DOHH2 (cell line): ENCODE results near the gene RABIF.

Experiments
- H3F3A ChIP-seq: fragments of 200-600 bp; sonication (generic), shearing (Covaris generic); 2 replicates; pipeline ENCODE4 v1.6.0; 2016; ENCODE audit warnings: antibody characterized with exemption, mild to moderate bottlenecking; ENCODE audit not compliant: control insufficient read depth, insufficient read depth
- H3K27ac ChIP-seq: fragments of 200-600 bp; sonication (generic); 2 replicates; pipeline ENCODE4 v1.5.1; 2014; ENCODE audit warnings: low read depth, mild to moderate bottlenecking, low read length, moderate library complexity
- H3K27me3 ChIP-seq: fragments of 200-600 bp; sonication (generic); 2 replicates; pipeline ENCODE4 v1.6.1; 2014; ENCODE audit warnings: mild to moderate bottlenecking, low read length, mixed read lengths; ENCODE audit not compliant: control insufficient read depth
- H3K36me3 ChIP-seq: fragments of 200-600 bp; sonication (generic); 2 replicates; pipeline ENCODE4 v1.6.1; 2014; ENCODE audit warnings: mild to moderate bottlenecking, low read length, moderate library complexity, mixed read lengths; ENCODE audit not compliant: control insufficient read depth
- H3K4me1 ChIP-seq: fragments of 200-600 bp; sonication (generic); 2 replicates; pipeline ENCODE4 v1.6.1; 2014; ENCODE audit warnings: mild to moderate bottlenecking, low read length, mixed read lengths; ENCODE audit not compliant: control insufficient read depth
- H3K4me2 ChIP-seq: fragments of 200-600 bp; sonication (generic); 2 replicates; pipeline ENCODE4 v1.6.0; 2014; ENCODE audit warnings: mild to moderate bottlenecking, low read length, moderate library complexity
- H3K4me3 ChIP-seq: fragments of 200-600 bp; sonication (generic); 2 replicates; pipeline ENCODE4 v1.5.1; 2014; ENCODE audit warnings: mild to moderate bottlenecking, low read length, mixed read lengths
- H3K79me2 ChIP-seq: fragments of 200-600 bp; sonication (generic); 2 replicates; pipeline ENCODE4 v1.6.1; 2014; ENCODE audit warnings: mild to moderate bottlenecking, low read length, mixed read lengths; ENCODE audit not compliant: control insufficient read depth
- H3K9me2 ChIP-seq: fragments of 200-600 bp; sonication (generic); replicated peaks from 2 replicates; pipeline ENCODE4 v1.6.1; 2014; ENCODE audit warnings: mild to moderate bottlenecking, low read length, mixed read lengths; ENCODE audit not compliant: control insufficient read depth
- H3K9me3 ChIP-seq: fragments of 200-600 bp; sonication (generic); 2 replicates; pipeline ENCODE4 v1.6.1; 2014; ENCODE audit warnings: antibody characterized with exemption, low read length, mixed read lengths; ENCODE audit not compliant: control insufficient read depth, insufficient read depth
- H4K20me1 ChIP-seq: fragments of 200-600 bp; sonication (generic); 2 replicates; pipeline ENCODE4 v1.6.0; 2014; ENCODE audit warnings: low read depth, mild to moderate bottlenecking, antibody characterized with exemption, low read length, moderate library complexity; ENCODE audit not compliant: control insufficient read depth, insufficient read depth
- EZH2phosphoT487 ChIP-seq: fragments of 200-600 bp; sonication (generic); IDR thresholded peaks from 2 replicates; pipeline ENCODE4 v1.6.1; 2017; ENCODE audit warnings: borderline replicate concordance, mild to moderate bottlenecking, antibody characterized with exemption, low read length, moderate library complexity, mixed read lengths
- TF ChIP-seq, protein P1 (sequence below): fragments of 200-600 bp; sonication (generic); IDR thresholded peaks from one replicate; pipeline ENCODE4 v1.5.1; 2014; ENCODE audit warnings: antibody characterized with exemption, mild to moderate bottlenecking, low read depth, low read length; ENCODE audit not compliant: poor library complexity, severe bottlenecking

Gene RABIF

DNA sequence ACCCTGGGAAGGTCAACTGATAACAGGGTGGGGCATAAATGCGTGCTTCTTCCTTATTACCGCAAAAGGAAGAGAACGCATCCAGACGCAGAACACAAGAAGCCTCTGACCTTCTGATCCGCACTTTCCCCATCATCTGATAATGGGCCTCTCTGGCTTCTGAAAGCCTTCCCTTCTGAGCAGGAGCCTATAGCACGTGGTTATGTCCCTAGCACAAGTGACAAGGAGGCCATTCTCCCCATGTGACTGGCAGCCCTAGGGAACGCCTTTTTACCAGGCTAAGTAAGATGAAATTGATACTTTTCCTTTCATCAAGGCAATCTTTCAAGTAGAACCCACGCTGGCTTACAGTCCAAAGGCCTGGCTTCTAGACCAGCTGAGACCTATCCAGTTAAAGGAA lies 34.2 kb downstream of the RABIF start:
- Histone ChIP-seq H3K4me1 (peaks cover 15% of the 10 kb centered on the region), H3K36me3 (no peaks in the 10 kb centered on the region), H3K27ac (no peak overlapping the region), H3K9me3 (no peaks in the 10 kb centered on the region), H3K27me3 (no peaks in the 10 kb centered on the region), H3K9me2 (no peaks in the 10 kb centered on the region), H3K79me2 (no peaks in the 10 kb centered on the region), H3F3A (no peaks in the 10 kb centered on the region), H4K20me1 (no peaks in the 10 kb centered on the region), H3K4me2 (no peak overlapping the region), H3K4me3 (no peak overlapping the region)
- TF ChIP-seq, protein P1, sequence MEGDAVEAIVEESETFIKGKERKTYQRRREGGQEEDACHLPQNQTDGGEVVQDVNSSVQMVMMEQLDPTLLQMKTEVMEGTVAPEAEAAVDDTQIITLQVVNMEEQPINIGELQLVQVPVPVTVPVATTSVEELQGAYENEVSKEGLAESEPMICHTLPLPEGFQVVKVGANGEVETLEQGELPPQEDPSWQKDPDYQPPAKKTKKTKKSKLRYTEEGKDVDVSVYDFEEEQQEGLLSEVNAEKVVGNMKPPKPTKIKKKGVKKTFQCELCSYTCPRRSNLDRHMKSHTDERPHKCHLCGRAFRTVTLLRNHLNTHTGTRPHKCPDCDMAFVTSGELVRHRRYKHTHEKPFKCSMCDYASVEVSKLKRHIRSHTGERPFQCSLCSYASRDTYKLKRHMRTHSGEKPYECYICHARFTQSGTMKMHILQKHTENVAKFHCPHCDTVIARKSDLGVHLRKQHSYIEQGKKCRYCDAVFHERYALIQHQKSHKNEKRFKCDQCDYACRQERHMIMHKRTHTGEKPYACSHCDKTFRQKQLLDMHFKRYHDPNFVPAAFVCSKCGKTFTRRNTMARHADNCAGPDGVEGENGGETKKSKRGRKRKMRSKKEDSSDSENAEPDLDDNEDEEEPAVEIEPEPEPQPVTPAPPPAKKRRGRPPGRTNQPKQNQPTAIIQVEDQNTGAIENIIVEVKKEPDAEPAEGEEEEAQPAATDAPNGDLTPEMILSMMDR = no peak
- TF ChIP-seq EZH2phosphoT487 = no peak

DNA sequence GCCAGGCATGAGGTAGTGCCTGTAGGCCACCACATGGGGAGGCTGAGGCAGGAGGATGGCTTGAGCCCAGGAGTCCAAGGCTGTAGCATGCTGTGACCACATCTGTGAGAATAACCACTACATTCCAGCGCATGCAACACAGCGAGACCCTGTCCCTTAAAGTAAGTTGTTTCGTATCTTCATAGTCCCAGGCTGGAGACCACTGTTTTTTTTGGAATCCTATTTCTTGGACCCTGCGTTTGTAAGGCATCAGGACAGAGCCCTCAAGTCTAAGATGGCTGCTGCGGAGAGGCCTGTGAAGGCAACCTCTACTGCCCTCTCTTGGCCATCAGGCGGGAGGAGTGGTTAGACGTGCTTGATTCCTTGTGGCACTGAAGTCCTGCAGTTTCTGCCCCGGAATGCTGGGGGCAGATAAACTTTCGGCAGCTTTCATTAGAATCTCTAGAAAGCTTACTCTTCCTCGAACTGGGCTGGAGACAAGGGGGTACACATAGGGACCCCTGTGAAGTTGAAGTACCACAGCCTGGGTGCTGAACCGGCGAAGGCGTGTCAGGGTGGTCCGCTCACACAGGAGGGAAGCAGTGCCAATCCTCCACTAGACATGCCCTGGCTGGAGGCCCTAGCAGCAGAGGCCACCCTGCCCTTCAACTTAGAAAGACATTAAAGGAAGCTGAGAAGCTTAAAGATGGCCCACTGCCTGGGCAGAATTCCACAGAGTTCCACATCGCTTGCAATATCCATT lies 36.6 kb downstream of the RABIF start:
- no peak overlapping the region for H3K4me2 ChIP-seq
- no peaks in the 10 kb centered on the region for H3K36me3 ChIP-seq
- H3K4me3 ChIP-seq = no peak overlapping the region
- no peaks in the 10 kb centered on the region for H4K20me1 ChIP-seq
- peaks cover 34% of the 10 kb centered on the region for H3K4me1 ChIP-seq
- H3K27me3 ChIP-seq = no peaks in the 10 kb centered on the region
- H3K79me2 ChIP-seq = no peaks in the 10 kb centered on the region
- no peaks in the 10 kb centered on the region for H3K9me2 ChIP-seq
- H3F3A ChIP-seq = no peaks in the 10 kb centered on the region
- no peaks in the 10 kb centered on the region for H3K9me3 ChIP-seq
- TF ChIP-seq, protein P1 = peak; percentile 70
- no peak for TF ChIP-seq EZH2phosphoT487
- H3K27ac ChIP-seq = no peak overlapping the region

DNA sequence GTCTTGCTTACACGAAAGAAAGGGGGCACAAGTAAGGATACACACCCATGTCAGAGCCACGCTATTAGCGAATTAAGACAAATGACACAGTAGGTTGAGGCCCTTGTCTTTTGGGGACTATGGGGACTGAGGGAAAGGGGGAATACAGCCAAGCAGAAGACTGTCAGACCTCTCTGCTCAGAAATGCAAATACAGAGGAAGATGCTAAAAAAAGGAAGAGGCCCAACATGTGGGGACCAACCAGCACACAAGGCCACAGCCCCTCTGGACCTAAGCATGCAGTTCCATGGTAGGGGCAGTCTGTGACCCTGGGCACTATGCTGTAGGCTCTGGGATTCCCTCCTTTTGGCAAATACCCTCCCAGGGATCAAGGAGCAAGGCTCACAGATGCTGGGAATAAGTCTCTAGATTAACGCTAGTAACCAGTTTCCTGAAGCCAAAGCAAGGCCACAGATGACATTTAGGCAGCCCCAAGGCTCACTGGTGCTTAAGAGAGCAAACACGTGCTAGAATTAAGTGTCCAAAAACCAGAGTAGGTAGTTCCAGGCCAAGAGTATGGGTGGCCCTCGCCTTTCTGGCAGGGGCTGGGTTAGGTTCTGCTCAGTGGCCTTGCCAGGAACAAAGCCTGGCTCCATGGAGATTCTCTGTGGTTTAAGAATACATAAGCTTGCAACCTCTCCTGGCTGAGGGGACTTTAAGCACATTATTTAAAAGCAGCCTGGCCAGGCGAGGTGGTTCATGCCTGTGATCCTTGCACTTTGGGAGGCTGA lies 38.2 kb downstream of the RABIF start:
- H3K4me3 ChIP-seq = peak overlapping the region; percentile 41
- H3K4me1 ChIP-seq = peaks cover 34% of the 10 kb centered on the region
- no peaks in the 10 kb centered on the region for H3K79me2 ChIP-seq
- no peaks in the 10 kb centered on the region for H3K9me3 ChIP-seq
- TF ChIP-seq EZH2phosphoT487 = no peak
- TF ChIP-seq, protein P1 = no peak
- no peaks in the 10 kb centered on the region for H4K20me1 ChIP-seq
- no peaks in the 10 kb centered on the region for H3K27me3 ChIP-seq
- H3K9me2 ChIP-seq = no peaks in the 10 kb centered on the region
- peak overlapping the region; percentile 24 for H3K27ac ChIP-seq
- H3K4me2 ChIP-seq = peak overlapping the region; percentile 60
- H3K36me3 ChIP-seq = no peaks in the 10 kb centered on the region
- no peaks in the 10 kb centered on the region for H3F3A ChIP-seq
